Activated T-cell treated with anti-CD3 and anti-CD28 coated beads, Interleukin-2, amount 50 U/mL, for 48 hours (primary cell): Measurements from ENCODE around the gene OSBPL5.
A peak's percentile ranks its signal among the peaks of the same experiment; 100 is the strongest.
"Not testable (repeated sequence)": the region's sequence is repeated elsewhere in the genome, so short reads cannot be mapped to it uniquely, and the experiment has no call there.

Source experiments
- DNase-seq, 2 experiments: peaks; one replicate each; pipeline ENCODE4 v3.0.0-alpha.2; 2020

The OSBPL5 gene

GRCh38 chr11:3080104-3080503 lies 85.0 kb downstream of the OSBPL5 start:
- DNase-seq: no peak

GRCh38 chr11:3077846-3078440 lies 87.2 kb downstream of the OSBPL5 start:
- no peak for DNase-seq

- no peak for DNase-seq
Observed at GRCh38 chr11:3077189-3077836, 87.8 kb downstream of the OSBPL5 start.

- no peak for DNase-seq
Observed at GRCh38 chr11:3074912-3075589, 90.1 kb downstream of the OSBPL5 start.

- DNase-seq: no peak
Observed at GRCh38 chr11:3073029-3073435, 92.1 kb downstream of the OSBPL5 start.

GRCh38 chr11:3069425-3069824 lies 95.7 kb downstream of the OSBPL5 start:
- no peak for DNase-seq

- DNase-seq: not testable (repeated sequence)
Observed at GRCh38 chr11:3066308-3066707, 98.8 kb downstream of the OSBPL5 start.

GRCh38 chr11:3064709-3065108 lies 100.4 kb downstream of the OSBPL5 start:
- not testable (repeated sequence) for DNase-seq

- DNase-seq: not testable (repeated sequence)
Observed at GRCh38 chr11:3063876-3064275, 101.2 kb downstream of the OSBPL5 start.

- DNase-seq: not testable (repeated sequence)
Observed at GRCh38 chr11:3063432-3063831, 101.7 kb downstream of the OSBPL5 start.

- DNase-seq: no peak
Observed at GRCh38 chr11:3060436-3061025, 104.6 kb downstream of the OSBPL5 start.

GRCh38 chr11:3058753-3059664 lies 106.1 kb downstream of the OSBPL5 start:
- no peak for DNase-seq

- DNase-seq: peak; percentile 93 to 96
Observed at GRCh38 chr11:3057069-3057963, 107.8 kb downstream of the OSBPL5 start, which contains the start of gene CARS1. Gene CARS1, minus strand, starts transcription at chr11:3057423. Its CDS starts 56 bp downstream, at chr11:3057367.

- DNase-seq: peak; percentile 54 to 58
Observed at GRCh38 chr11:3056296-3057068, 108.6 kb downstream of the OSBPL5 start.

GRCh38 chr11:3055891-3056290 lies 109.2 kb downstream of the OSBPL5 start:
- no peak for DNase-seq

- no peak for DNase-seq
Observed at GRCh38 chr11:3052567-3052966, 112.5 kb downstream of the OSBPL5 start.

- DNase-seq: no peak
Observed at GRCh38 chr11:3052109-3052479, 113.0 kb downstream of the OSBPL5 start.

- no peak for DNase-seq
Observed at GRCh38 chr11:3051196-3052108, 113.7 kb downstream of the OSBPL5 start.

- DNase-seq: no peak
Observed at GRCh38 chr11:3050386-3051195, 114.5 kb downstream of the OSBPL5 start.
